ENCODE data around the gene HDAC8. TPM values are rescaled to one million over a fixed set of nuclear protein-coding genes. Genes with fewer than 3 reads are reported as not detected.
"Not testable (repeated sequence)": the region's sequence is repeated elsewhere in the genome, so short reads cannot be mapped to it uniquely, and the experiment has no call there.

Gene HDAC8
- total and polyA plus RNA-seq, 9 donors = 16.9 to 33.7 (median 24.2) TPM

DNA sequence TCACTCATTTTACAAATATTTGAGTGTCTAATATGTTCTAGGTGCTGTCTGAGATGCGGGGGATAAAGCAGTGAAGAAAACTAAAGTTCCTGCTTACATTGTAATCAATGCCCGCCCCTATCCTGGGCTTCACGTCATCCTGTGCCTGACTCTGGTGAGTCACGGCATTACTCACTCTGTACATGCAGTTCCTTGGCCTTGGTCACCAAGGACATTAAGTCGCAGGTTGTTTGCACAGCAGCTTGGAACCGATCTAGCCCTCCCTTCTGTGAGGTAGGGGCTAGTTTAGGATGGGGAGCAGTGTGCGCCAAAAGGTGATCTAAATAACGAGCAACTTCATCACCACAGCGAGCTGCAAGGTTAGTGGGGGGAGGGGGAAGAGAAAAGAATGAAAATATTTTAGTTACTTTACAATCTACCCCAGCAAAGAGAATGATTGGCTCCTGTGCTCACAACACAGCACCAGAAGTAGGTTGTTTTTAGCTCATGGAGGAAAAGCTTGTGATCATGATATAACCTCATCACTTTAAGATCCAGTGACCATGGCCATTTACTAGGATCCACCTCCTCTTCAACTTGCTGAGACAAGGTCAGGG, 48.0 kb upstream of the HDAC8 start:
- 20 to 42% (median 28%) methylated on average over 9 of the region's 9 CpGs for WGBS, 3 donors
- intact Hi-C loops (cut with DNase I) = no loop called here
- DNase-seq = peak; percentile 66 to 85 (median 74)
- Histone ChIP-seq H3K27ac (peak overlapping the region; percentile 59 to 77), H3K36me3 (no peaks in the 10 kb centered on the region), H3K4me3 (no peak overlapping the region), H3K27me3 (no peaks in the 10 kb centered on the region), H3K9me3 (no peaks in the 10 kb centered on the region), H3K4me1 (ENCODE audit: insufficient read depth) (peaks cover 4% of the 10 kb centered on the region)
- no peak for TF ChIP-seq EP300 (IDR thresholded peaks at IDR 0.05)
- peak; percentile 32 for TF ChIP-seq POLR2A (IDR thresholded peaks at IDR 0.05)
- TF ChIP-seq, protein P1, sequence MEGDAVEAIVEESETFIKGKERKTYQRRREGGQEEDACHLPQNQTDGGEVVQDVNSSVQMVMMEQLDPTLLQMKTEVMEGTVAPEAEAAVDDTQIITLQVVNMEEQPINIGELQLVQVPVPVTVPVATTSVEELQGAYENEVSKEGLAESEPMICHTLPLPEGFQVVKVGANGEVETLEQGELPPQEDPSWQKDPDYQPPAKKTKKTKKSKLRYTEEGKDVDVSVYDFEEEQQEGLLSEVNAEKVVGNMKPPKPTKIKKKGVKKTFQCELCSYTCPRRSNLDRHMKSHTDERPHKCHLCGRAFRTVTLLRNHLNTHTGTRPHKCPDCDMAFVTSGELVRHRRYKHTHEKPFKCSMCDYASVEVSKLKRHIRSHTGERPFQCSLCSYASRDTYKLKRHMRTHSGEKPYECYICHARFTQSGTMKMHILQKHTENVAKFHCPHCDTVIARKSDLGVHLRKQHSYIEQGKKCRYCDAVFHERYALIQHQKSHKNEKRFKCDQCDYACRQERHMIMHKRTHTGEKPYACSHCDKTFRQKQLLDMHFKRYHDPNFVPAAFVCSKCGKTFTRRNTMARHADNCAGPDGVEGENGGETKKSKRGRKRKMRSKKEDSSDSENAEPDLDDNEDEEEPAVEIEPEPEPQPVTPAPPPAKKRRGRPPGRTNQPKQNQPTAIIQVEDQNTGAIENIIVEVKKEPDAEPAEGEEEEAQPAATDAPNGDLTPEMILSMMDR (IDR thresholded peaks at IDR 0.05) = no peak

DNA sequence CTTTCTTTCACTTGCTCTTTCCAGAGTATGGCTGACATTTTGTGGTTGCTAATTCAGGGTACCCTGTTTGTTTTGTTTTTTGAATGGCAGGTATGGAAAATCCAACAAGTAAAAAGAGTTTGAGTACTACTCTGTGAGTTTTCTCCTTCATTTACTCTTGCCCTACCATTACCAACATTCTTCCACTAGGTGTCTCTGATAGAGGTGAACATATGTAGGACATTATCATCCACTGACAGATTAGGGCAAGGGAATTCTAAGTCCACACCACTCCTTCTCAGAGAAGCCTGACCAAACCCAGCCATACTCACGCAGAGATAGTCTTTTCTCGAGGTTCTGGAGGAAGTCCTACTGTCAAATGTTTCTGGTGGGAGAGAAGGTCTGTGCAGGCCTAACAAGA, 36.7 kb upstream of the HDAC8 start:
- intact Hi-C loops (cut with DNase I) = no loop called here
- H3K27me3 ChIP-seq = no peaks in the 10 kb centered on the region
- TF ChIP-seq EP300 (IDR thresholded peaks at IDR 0.05) (no peak), POLR2A (IDR thresholded peaks at IDR 0.05) (no peak)
- TF ChIP-seq, protein P1 (IDR thresholded peaks at IDR 0.05) = no peak
- H3K4me3 ChIP-seq = no peak overlapping the region
- H3K4me1 ChIP-seq (ENCODE audit: insufficient read depth) = no peaks in the 10 kb centered on the region
- H3K27ac ChIP-seq = no peak overlapping the region
- 39 to 52% (median 44%) methylated on average over 2 of the region's 2 CpGs for WGBS, 3 donors
- DNase-seq = no peak
- H3K36me3 ChIP-seq = no peaks in the 10 kb centered on the region
- no peaks in the 10 kb centered on the region for H3K9me3 ChIP-seq

DNA sequence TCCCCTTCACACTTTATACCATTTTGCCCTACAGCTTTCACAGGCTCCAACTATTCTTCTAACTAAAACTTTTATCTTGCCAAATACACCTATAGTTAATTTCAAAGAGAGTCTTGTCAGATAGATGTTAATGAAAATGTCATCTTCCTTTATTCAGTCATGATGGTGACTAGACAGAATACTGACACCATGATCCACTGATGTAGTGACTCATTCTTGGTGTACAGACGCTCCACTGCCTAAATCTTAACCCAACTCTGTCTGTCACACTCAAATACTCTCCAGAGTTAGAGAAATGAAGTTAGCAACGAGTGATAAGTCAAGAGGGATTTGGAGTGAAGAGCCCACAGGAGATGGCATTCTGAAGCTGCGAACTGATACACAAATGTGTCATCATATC, 32.1 kb upstream of the HDAC8 start:
- no peak overlapping the region for H3K27ac ChIP-seq
- H3K4me3 ChIP-seq = no peak overlapping the region
- no peaks in the 10 kb centered on the region for H3K4me1 ChIP-seq (ENCODE audit: insufficient read depth)
- 58 to 68% (median 59%) methylated on average over 3 of the region's 3 CpGs for WGBS, 3 donors
- intact Hi-C loops (cut with DNase I) = no loop called here
- no peak for DNase-seq
- TF ChIP-seq EP300 (IDR thresholded peaks at IDR 0.05) (no peak), POLR2A (IDR thresholded peaks at IDR 0.05) (no peak)
- TF ChIP-seq, protein P1 (IDR thresholded peaks at IDR 0.05) = no peak
- no peaks in the 10 kb centered on the region for H3K27me3 ChIP-seq
- H3K36me3 ChIP-seq = no peaks in the 10 kb centered on the region
- H3K9me3 ChIP-seq = no peaks in the 10 kb centered on the region

DNA sequence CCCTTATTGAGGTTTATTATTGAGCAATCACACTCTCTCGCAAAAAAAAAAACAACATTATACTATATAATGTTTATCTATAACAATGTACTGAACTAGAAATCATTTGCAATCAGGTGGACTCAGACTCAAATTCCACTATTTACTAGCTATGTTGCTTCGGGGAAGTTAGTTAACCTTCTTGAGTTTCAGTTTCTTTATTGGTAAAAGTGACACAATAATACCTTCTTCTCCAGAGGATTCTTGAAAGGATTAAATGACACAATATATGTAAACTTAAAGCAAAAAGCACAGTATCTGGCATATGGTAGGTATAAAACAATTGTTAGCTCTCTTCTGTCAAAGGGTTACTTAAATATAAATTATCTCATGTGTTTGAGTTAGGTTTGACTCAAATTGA, 31.5 kb upstream of the HDAC8 start:
- Histone ChIP-seq H3K4me3 (no peak overlapping the region), H3K27me3 (no peaks in the 10 kb centered on the region), H3K9me3 (no peaks in the 10 kb centered on the region), H3K27ac (no peak overlapping the region), H3K36me3 (no peaks in the 10 kb centered on the region), H3K4me1 (ENCODE audit: insufficient read depth) (no peaks in the 10 kb centered on the region)
- TF ChIP-seq EP300 (IDR thresholded peaks at IDR 0.05) (no peak), POLR2A (IDR thresholded peaks at IDR 0.05) (no peak)
- TF ChIP-seq, protein P1 (IDR thresholded peaks at IDR 0.05) = no peak
- WGBS, 3 donors = 85 to 88% (median 86%) methylated on average over 2 of the region's 2 CpGs
- intact Hi-C loops (cut with DNase I) = no loop called here
- no peak for DNase-seq

DNA sequence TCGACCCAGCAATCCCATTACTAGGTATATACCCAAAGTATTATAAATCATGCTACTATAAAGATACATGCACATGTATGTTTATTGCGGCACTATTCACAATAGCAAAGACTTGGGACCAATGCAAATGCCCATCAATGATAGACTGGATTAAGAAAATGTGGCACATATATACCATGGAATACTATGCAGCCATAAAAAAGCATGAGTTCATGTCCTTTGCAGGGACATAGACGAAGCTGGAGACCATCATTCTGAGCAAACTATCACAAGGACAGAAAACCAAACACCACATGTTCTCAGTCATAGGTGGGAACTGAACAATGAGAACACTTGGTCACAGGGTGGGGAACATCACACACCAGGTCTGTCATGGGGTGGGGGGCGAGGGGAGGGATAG, 18.4 kb upstream of the HDAC8 start:
- not testable (repeated sequence) for H3K27ac ChIP-seq

More for the DNA sequence above, 18.4 kb upstream of the HDAC8 start:
- H3K4me1 ChIP-seq (ENCODE audit: insufficient read depth); H3K36me3 ChIP-seq; H3K9me3 ChIP-seq; H3K27me3 ChIP-seq; H3K4me3 ChIP-seq; DNase-seq: not testable (repeated sequence)
- WGBS, 3 donors = 64 to 79% (median 74%) methylated on average over 4 of the region's 4 CpGs
- intact Hi-C loops (cut with DNase I) = loop anchor here in 1 of 4 donors (5.0 kb wide), 1 partner anchor 1291 kb away; no protein-coding TSS in a partner anchor

All from ovary (tissue), 9 donors.